Effector CD4-positive, alpha-beta T cell (primary cell): ENCODE data around the gene PACS1.
"Not testable (repeated sequence)": the region's sequence is repeated elsewhere in the genome, so short reads cannot be mapped to it uniquely, and the experiment has no call there.

Experiments
- DNase-seq: peaks from one replicate; pipeline ENCODE4 v3.0.0-alpha.2; 2020

The PACS1 gene

GRCh38 chr11:66076561-66076960, 6.5 kb downstream of the PACS1 start:
- no peak for DNase-seq

DNA sequence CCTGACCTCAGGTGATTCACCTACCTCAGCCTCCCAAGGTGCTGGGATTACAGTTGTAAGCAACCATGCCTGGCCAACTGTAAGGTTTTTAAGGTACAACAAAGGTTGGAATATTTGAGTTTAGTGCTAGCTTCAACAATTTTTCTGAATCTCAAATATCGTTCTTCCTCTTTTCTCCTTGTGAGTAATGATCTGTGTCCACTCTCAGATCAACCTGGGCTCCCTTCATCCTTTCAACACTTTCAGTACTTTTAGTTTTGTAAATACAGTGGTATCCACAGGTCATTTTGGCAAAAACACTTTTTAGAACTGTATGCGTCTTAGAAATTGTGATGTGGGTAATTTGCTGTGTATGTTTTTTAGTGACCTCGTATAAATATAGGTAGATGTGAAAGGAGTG, 7.9 kb downstream of the PACS1 start:
- DNase-seq: no peak

DNA sequence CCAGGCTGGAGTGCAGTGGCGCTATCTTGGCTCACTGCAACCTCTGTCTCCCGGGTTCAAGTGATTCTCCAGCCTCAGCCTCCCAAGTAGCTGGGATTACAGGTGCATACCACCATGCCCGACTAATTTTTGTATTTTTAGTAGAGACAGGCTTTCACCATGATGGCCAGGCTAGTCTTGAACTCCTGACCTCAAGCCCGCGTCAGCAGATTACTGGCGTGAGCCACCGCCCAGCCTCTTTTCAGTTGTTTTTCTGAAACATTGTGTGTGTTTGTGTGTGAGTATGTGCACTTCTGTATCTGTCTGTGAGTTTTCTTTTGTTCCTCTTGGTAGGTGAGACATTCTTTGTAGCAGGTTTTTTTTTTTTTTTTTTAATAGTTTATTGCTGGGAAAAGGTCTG, 8.9 kb downstream of the PACS1 start:
- DNase-seq: not testable (repeated sequence)

DNA sequence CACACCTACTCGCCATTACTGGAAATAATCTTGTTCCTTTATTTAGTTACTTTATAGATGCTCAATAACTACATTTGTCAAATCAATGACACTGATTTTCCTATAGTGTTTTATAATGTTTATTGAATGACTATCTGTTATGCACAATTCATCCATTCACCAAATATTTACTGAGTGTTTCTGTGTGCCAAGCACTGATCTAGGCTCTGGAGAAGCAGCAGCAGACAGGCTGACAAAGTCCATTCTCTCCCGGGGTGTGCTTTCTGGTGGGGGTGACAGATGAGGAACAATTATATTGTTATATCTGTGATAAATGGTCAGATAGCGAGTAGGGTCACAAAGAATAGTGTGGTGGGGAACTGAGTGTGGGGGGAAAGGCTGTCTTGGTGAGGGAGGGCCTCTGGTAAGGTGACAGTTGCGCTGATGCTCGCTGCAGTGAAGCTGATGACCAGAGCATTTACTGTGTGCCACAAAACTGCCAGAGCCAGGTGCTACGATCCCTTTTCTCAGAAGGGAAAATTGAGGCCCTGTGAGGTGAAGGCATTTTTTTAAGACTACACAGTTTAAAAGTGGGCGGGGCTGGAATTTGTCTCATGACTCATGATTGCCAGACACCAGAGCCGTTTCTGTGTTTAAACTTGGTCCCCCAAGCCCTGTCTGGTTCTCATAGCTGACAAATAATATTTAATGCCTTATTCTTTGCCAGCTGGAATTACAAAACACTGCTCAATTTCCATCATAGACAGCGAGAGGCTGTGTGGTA, 10.2 kb downstream of the PACS1 start:
- peak; percentile 74 for DNase-seq

- DNase-seq: peak; percentile 74
Observed at GRCh38 chr11:66081505-66081904, 11.4 kb downstream of the PACS1 start.

- DNase-seq: no peak
Observed at GRCh38 chr11:66082946-66083698, 13.1 kb downstream of the PACS1 start.

DNA sequence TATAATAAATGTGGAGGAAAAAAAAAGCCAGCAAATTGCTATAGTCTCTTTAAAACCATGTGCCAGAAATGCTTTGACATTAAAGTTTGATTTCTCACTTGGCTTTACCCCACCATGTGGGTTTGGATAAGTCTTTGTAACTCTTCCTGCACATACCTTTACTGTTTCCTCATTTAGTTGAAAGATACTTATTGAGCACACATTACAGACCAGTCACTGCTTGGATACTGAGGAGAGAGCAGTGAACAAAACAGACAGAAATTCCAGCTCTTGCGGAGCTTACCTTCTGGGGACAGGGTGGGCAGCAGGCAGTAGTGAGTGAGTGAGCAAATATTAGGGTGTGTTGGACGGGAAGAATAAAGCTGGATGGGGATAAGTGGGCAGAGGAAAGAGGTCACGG, 13.7 kb downstream of the PACS1 start:
- DNase-seq: no peak

DNA sequence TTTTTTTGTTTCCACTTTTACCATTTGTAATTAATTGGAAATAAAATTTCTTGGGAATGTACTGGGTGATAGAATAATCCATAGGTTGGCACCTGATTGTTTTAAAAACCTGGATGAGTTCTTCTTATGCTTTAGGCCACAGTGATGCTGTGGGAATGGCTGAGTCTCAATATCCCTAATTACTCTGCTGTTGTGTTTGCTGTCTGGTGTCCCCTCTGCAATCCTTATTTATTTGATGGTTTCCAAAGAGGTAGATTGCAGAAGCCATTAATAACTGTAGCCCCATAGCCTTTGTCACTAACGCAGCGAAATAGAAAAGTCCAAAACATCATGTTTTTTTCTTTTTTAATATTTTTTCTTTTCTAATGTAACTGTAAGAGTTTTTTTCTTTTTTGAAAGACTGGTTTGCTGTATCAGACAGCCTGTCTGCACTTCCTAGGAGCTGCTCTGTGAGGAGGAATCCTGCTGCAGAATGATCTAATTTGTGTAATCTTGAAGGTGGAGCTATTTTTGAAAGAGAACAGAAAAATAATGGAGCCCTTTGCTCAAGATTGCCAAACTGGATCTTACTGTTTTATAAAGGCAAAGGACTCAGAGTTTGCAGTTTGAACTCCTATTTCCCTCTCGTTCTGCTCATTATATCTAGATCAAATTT, 14.9 kb downstream of the PACS1 start:
- no peak for DNase-seq

- no peak for DNase-seq
Observed at GRCh38 chr11:66087148-66087908, 17.3 kb downstream of the PACS1 start.

DNA sequence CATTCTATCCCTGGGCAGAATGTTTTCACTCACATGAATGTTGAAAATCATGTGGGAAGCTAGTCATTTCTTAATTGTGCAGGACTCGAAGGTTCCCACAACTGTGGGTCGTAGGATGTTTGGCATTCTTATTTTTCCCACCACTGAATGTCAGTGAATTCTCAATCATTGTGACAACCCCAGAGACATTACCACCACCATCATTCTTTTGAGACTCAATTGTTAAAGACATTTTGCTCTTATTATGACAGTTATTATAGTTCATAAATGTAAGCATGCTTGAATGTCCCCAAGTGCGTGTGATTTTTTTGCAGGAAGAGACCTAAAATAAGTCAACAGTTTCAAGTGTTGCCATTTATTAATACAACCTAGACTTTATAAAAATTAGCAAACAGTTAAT, 19.0 kb downstream of the PACS1 start:
- DNase-seq: no peak

DNA sequence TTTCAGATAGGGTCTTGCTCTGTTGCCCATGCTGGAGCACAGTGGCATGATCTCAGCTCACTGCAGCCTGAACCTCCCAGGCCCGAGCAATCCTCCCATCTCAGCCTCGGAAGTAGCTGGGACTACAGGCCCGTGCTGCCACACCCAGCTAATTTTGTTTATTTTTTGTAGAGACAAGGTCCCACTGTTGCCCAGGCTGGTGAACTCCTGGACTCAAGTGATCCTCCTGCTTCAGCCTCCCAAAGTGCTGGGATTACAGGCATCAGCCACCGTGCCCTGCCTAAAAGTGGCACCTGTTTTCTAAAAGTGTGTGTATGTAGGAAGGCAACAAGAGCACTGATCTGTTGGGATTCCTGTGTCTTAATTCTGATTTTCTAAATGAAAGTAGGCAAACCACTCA, 20.2 kb downstream of the PACS1 start:
- DNase-seq: no peak

- DNase-seq: not testable (repeated sequence)
Observed at GRCh38 chr11:66092125-66092524, 22.1 kb downstream of the PACS1 start.

DNA sequence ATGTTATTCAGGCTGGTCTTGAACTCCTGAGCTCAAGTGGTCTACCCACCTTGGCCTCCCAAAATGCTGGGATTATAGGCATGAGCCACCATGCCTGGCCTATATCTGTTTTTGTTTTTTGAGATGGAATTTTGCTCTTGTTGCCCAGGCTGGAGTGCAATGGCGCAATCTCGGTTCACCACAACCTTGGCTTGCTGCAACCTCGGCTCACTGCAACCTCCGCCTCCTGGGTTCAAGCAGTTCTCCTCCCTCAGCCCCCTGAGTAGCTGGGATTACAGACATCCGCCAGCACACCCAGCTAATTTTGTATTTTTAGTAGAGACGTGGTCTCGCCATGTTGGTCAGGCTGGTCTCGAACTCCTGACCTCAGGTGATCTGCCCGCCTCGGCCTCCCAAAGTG, 29.7 kb downstream of the PACS1 start:
- DNase-seq: not testable (repeated sequence)

DNA sequence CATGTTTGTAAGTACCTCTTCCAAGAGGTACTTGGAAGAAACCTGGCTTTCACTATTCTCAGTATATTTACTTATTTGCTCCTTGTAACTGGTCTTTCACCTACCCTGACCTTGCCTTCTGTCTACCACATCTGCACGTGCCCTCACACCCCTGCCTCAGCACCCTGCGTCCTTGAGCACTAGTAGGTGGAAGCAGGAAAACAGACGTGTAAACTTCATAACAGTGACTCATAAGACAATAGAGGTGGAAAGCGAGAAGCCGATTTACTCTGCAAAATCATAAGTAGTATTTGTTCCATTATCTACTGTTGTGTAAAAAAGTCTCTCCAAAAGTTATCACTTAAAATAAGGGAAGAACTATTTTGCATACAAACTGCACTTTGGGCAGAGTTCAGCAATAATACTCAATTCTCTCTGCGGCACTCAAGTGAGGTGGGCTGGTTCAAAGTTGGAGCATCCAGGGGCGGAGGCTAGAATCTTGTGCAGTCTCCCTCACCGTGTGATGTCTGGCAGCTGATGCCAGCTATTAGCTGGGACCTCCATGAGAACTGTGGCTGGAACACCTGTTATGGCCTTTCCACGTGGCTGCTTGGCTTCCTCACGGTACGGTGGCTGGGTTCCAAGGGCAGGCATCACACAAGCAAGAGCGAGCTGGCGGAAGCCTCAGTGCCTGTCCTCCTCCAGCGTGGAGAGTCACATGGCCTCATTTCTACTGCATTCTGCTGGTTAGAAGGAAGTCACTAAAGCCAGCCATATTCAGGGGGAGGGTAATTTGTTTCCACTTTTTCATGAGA, 30.4 kb downstream of the PACS1 start:
- DNase-seq: peak; percentile 60

- no peak for DNase-seq
Observed at GRCh38 chr11:66101066-66101464, 31.0 kb downstream of the PACS1 start.

DNA sequence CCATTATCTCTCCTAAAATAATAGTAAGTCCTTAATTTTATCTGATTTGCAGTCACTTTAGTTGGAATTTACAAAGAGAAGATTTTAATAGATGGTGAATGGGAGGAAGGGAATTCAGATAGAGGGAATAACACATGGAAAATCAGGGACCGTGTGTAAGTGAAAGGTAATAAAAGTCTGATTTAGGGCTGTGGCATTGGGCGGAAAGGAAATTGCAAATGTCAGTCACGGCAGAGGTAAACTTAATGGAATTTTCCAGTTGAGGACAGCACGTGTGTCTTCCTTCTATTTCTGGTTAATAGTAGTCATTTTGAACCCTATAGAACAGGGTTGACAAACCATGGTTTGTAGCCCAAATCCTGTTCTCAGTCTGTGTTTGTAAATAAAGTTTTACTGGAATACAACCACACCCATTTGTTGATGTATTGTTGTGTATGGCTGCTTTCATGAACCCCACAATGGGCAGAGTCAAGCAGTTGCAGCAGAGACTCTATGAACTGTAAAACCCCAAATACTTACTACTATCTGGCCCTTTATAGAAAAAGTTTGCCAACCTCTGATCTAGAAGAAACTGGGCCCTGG, 34.1 kb downstream of the PACS1 start:
- DNase-seq: no peak

GRCh38 chr11:66106786-66107599, 36.9 kb downstream of the PACS1 start:
- no peak for DNase-seq

- DNase-seq: no peak
Observed at GRCh38 chr11:66107600-66108510, 37.8 kb downstream of the PACS1 start.

- no peak for DNase-seq
Observed at GRCh38 chr11:66109294-66109693, 39.2 kb downstream of the PACS1 start.

GRCh38 chr11:66111158-66111557, 41.1 kb downstream of the PACS1 start:
- no peak for DNase-seq
